Stimulated activated CD4-positive, alpha-beta T cell treated with anti-CD3 and anti-CD28 coated beads, Interleukin-1b, Interleukin-23, amount 100 ng/mL, for 24 hours (primary cell): Measurements from ENCODE around the gene BSPRY.
"Not testable (repeated sequence)": the region's sequence is repeated elsewhere in the genome, so short reads cannot be mapped to it uniquely, and the experiment has no call there.

ENCODE experiments used
- DNase-seq, 4 experiments: peaks; one replicate each; pipeline ENCODE4 v3.0.0-alpha.2; 2020; ENCODE audit warnings: low read depth in 4 of 4, low spot score in 1 of 4

The BSPRY gene

DNA sequence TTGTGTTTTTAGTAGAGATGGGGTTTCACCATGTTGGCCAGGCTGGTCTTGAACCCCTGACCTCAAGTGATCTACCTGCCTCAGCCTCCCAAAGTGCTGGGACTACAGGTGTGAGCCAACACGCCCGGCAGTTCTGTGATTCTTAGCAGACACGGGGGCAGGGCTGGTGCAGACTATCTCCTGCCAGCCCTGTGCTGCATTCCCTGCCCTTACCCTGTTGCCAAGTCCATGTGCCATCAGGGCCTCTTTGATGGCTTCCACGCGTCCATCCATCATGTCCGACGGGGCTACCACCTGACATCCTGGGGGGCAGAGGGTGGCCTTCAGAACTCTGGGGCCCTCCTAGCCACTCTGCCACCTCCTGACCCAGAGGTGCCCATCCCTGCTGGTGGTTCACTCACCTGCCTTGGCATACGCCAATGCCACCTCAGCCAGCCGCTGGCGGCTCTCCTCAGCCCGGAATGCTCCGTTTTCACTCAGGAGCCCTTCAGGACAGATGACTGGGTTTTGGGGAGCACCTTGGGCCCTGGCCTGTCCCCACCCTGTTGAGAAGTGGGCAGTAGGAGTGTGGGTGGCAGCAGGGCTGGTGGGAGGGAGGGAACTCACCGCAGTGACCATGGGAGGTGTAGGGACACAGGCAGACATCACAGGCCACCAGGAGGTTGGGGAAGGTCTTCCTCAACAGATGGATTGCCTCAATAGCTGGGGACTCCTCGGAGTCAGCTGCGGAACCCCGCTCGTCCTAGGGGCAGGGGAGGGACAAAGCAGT, 41.0 kb downstream of the BSPRY start:
- no peak for DNase-seq

DNA sequence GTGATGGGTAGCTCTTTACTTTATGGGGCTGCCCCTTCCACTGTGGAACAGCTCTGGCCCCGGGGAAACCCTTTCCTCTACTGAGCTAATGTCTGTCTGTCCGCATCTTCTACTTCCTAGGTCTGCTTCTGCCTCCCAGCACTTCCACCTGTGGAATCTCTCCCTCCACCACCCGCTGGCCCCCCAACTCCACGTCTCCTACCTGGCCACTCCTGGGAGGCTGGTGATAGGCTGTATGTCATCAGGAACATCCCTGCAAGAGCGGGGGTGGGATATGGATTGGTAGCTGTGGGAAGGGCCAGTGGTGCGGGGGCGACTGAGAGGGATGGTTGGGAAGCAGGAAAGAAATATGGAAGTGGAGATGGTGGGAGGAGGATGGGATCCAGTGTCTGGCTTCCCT, 42.6 kb downstream of the BSPRY start:
- DNase-seq = no peak

- DNase-seq = no peak
These were observed 43.9 kb downstream of the BSPRY start for GRCh38 chr9:113393281-113393680.

- no peak for DNase-seq
These were observed 45.9 kb downstream of the BSPRY start for GRCh38 chr9:113395000-113395861.

DNA sequence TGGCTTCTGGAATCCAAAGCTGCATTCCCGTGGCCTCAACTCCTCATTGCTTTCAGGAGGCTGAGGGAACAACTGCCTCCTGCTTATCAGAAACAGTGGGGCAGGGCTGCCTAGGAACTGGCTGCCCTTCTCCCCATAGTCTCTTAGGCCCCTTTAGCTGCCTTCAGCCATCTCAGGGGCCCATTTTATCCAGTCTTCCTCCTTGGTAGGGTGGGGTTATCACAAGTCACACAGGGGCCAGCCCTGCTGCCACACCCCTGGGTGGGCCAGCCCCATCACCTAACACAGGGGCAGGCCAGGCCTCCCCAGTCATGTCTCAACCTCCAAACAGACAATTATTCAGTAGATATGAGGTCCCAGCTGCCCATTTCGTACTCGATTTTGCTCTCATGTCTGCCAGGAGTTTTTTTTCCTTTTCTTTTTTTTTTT, 47.9 kb downstream of the BSPRY start:
- no peak for DNase-seq

GRCh38 chr9:113398796-113399195, 49.5 kb downstream of the BSPRY start:
- no peak for DNase-seq

DNA sequence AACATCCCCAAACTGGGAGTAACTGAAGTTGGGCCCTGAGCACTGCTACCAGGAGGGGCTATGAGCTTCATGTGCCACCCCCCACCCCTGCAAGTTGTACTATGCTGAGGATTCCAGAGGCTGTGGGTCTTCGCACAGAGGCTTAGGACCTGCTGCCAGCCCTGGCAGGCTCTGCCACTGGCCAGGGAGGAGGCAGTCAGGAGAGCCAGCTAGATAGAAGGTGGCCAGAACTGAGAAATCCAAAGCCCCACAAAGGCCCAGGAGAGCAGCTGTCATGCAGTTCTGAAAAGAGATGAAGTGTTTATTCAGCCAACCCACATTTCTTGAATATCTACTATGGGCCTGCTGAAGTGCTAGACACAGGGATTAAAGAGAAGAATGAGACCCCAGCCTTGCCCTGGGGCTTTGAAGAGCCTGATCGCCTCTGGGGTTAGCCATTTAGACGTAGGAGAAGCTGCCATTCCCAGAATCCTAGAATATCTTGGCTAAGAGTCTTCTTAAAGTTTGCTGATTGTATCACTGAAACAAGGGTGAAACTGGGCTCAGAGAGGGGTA, 50.4 kb downstream of the BSPRY start:
- no peak for DNase-seq

DNA sequence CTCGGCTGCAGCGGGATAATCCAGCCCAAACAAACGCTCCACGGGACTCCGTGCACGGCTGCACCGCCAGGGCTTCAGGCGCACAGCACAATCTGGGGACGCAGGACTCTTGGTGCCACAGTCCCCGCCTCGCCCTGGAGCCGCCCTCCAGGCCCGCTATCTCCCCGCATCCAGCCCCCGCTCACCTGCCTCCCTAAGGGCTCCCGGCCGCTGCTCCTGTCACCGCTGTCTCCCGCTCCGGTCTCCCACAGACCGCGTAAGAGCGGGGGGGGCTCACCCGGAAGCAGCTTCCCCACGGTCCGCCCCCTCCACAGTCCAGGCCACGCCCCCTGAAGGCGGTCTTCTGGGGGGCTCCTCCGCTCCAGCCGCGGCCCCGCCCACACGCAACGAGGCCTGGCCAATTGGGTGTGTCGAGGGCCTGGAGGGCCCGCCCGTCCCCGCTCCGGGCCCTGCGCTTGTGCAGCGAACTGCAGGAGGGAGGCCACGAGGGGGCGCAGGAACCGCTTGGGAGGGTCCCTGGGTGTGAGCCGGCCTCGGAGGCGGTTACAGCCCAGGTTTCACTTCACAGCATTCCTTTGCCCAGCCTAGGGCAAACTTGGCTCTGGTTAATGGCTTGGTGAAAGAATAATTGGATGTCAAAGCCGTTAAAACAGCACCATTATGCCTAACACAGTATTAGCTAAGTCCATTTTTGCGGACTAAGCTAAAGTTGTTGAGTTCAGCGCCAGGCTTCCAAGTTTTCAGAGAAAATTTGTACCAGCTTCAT, 51.9 kb downstream of the BSPRY start, which contains the start of gene ALAD:
TSS of gene ALAD (minus strand) at position 258 of the 766 bp plus-strand sequence. CDS start 7,725 bp downstream, outside the sequence.
- peak; percentile 98 to 99 (median 98) for DNase-seq

DNA sequence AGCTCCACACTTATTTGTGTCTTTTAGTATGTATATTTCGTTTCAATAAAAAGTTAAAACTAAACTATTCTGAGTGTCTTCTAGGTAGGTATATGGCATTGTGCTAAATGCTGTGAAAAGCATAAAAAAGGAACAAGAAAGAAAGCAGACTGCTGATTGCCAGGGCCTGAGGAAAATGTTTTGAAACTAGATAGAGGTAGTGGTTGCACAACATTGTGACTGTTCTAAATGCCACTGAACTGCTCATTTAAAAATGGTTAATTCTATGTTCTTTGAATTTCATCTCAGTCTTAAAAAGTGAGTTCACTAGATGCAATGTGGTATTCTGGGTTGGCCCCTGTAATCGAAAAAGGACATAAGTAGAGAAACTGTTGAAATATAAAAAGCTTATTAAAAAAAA, 54.3 kb downstream of the BSPRY start:
- no peak for DNase-seq

- DNase-seq = not testable (repeated sequence)
These were observed 57.0 kb downstream of the BSPRY start for GRCh38 chr9:113406353-113406752.

- peak in 2 of 4 experiments; percentile 24 to 30 for DNase-seq
These were observed 57.7 kb downstream of the BSPRY start for GRCh38 chr9:113406873-113407511.

DNA sequence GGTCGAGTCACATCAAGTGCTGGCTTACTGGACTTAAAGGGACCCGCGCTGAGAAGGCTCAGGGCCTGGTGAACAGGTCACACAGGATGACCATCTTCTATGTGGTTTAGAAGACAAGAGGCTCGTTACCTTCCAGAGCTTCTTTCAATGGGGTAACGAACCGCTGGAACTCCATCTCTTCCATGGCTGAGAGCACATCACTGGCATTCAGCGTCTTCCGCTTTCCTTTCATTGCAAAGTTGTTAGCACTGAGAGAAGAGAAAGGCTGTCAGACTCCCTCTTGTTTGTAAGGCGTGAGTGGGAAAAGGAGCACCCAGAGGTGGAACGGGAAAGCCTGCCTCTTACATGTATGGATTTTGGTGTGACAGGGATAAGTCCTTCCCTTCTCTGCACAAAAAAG, 60.1 kb downstream of the BSPRY start:
- no peak for DNase-seq

DNA sequence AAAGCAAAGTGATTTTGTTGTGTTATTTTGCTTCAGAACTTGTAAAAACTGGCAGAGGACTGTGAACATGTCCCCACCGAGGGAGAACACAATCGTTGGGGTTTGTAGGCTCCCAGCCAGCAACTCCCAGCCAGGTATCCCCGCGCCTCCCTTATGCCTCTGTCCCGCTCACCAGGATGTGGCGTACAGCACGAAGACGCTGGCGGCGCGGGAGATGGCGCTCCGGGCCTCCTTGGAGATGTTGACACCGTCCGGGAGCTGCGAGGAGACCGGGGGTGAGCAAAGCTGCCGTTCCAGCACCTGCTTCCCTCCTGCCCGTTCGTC, 60.5 kb downstream of the BSPRY start:
- no peak for DNase-seq

DNA sequence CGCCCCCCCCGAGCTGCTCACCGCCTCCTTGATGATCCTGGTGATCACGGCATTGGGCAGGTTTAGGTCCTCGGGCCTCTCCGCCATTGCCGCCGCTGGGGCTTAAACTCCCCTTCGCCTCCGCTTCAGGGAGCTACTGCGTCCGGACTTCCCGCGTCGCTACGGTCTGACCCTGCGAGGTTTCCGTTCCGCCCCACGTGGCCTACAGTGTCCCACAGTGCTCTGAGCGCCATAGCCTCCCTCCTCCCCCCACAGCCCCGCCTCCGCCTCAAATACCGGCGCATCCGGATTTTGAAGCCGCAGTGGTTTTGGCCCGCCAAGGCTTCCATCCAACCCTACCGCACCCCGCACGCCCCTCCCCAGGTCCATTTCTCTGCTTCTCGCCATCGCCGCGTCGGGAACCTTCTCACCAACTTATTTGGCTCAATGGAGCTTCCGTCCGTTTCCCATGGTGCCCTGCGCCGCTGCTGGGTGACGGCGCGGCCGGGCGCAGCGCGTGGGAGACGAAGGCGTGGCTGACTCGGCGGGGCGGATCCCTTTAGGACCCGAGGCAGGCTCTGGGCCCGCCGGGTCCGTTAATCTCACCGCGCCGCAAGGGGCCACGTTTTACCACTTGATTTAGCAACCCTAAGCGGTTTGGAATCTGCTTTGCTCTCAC, 61.0 kb downstream of the BSPRY start, which contains the start of the genes C9orf43 and POLE3:
TSS of gene C9orf43 (plus strand) at position 541 of the 658 bp plus-strand sequence. CDS start 2,747 bp downstream, outside the sequence.
TSS of gene POLE3 (minus strand) at position 469 of the 658 bp plus-strand sequence. CDS start at position 87, 382 bp downstream.
- peak; percentile 84 to 93 (median 88) for DNase-seq

- DNase-seq = no peak
These were observed 66.9 kb downstream of the BSPRY start for GRCh38 chr9:113416149-113416721.

- no peak for DNase-seq
These were observed 68.0 kb downstream of the BSPRY start for GRCh38 chr9:113417370-113417769.
